Retinal pigment epithelial cell (primary cell): ENCODE measurements around the gene ZNF366.

Experiments used
- DNase-seq: peaks from one replicate; pipeline ENCODE4 v3.0.0-alpha.2; 2010; ENCODE audit warnings: low read depth
- H3K4me3 ChIP-seq: 2 replicates; pipeline ENCODE4 v1.5.1; 2011; ENCODE audit warnings: mild to moderate bottlenecking, low read length, control low read depth, moderate library complexity
- CTCF ChIP-seq: conservative IDR thresholded peaks from 2 replicates; pipeline ENCODE4 v1.5.1; 2011; ENCODE audit warnings: low read depth, low read length, control low read depth, inconsistent platforms

ZNF366 gene

GRCh38 chr5:72511366-72511765 lies 4.2 kb upstream of the ZNF366 start:
- no peak overlapping the region for H3K4me3 ChIP-seq
- DNase-seq = no peak
- TF ChIP-seq CTCF = no peak

DNA sequence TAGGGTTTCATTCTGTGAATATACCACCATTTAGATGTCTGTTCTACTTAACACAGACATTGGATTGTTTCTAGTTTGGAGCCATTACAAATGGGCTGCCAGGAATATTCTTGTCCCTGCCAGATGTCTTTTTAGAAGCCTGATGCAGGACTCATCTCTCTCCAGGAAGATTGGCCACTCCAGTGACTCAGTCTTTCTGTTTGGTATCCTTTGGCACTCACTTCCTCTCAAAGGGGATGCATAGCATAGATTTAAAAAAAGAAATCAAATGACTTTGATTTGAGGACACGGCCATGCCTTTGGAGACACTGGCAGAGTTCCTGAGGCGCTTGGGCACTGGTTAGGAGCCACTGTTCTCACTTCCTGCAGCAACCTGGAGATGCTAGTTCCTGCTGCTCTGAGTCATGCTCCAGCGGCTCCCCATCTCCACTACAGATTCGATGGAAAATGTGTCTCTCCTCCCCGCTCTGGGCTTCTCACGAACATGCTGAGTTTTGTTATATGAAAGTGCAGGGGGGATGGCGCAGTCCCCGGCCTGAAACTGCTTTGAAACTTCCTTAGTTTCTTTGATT lies 3.5 kb upstream of the ZNF366 start:
- DNase-seq = no peak
- TF ChIP-seq CTCF = no peak
- H3K4me3 ChIP-seq = no peak overlapping the region

DNA sequence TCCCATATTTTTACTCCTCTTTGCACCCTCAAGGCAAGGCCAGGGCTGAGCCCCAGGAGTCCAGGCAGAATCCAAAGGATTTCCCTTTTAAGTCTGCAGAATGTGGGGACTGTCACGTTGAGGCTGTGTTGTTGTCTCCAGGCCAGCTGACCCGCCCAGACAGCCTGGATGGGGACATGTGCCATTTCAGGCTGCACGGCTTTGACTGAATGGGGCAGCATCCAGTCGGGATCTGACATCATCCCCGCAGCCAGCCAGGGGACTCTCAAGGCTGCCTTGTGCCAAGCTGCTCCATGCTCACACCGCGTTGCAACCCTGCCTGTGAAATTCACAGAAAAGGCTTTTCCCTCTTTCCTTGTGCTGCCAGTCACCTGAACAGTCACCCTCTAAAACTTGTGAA lies 2.2 kb upstream of the ZNF366 start:
- TF ChIP-seq CTCF = no peak
- H3K4me3 ChIP-seq = no peak overlapping the region
- DNase-seq = no peak

DNA sequence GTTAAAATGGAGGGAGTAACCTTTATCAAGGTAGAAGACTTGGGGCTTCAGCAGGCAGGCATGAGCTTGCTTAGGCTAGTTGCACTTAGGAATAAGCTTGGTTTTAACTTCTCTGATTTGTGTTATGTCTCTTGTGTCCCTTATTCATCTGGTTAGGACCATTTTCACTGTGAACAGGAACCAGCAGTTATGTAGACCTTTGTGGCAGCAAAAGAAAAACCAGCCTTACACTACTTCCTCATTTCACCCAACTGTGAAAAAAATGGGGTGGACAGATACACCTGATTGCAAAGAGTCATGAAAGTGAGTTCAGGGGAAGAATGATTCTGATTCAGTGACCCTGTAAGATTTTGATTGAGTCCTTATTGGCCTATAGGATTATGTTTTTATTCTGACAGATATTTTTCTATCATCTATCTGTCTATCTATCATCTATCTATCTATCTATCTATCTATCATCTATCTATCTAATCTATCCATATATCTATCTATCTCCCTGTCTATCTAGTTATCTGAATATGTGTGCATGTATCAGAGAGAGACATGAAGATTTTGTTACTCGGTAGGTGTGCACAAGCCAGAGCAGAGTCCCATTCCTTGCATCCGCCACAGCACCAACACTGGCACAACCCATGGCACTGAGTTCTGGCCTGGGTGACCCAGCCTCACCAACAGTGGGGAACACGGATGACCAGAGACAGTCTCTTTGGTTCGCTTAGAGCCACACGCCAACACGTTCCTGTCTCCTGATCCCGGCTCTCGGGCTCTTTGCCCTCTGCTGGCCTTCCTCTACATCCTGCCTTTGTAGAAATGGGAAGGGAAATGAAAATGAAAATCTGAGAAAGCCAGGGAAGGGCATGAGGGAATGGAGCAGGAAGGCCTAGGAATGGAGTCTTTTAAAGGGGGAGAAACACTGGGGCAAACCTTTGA lies 1.3 kb upstream of the ZNF366 start:
- no peak for TF ChIP-seq CTCF
- no peak overlapping the region for H3K4me3 ChIP-seq
- no peak for DNase-seq

- no peak for TF ChIP-seq CTCF
- no peak for DNase-seq
- H3K4me3 ChIP-seq = no peak overlapping the region
Observed at GRCh38 chr5:72507907-72508238, 663 bp upstream of the ZNF366 start.

DNA sequence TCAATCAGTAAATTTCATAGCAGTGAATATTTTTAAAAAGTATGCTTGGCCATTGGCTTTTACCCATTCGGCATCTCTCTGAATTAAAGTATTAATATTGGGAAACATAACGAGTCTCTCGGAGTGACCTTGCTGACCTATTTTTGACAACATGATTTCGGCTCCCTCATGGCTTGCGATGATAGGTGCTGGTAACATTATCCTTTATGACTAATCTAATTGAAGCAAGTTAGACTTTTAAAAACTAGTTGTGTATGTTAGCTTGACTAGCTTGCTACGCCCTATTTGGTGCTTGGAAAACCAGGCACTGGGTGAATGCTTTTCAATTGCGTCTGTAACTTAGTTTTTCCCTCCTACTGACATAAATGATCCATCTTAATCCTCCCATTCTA lies 1.1 kb downstream of the ZNF366 start:
- DNase-seq = no peak
- no peak overlapping the region for H3K4me3 ChIP-seq
- TF ChIP-seq CTCF = no peak
